GM19452 (cell line): Measurements from ENCODE around the gene TTC7B.

ENCODE experiments used
- ATAC-seq: cut with Tn5 transposase; IDR thresholded peaks from one replicate; pipeline ENCODE4 v1.9.1; 2021; ENCODE audit not compliant: unreplicated experiment

TTC7B gene

GRCh38 chr14:90677484-90678050, 138.7 kb downstream of the TTC7B start:
- ATAC-seq: no peak

DNA sequence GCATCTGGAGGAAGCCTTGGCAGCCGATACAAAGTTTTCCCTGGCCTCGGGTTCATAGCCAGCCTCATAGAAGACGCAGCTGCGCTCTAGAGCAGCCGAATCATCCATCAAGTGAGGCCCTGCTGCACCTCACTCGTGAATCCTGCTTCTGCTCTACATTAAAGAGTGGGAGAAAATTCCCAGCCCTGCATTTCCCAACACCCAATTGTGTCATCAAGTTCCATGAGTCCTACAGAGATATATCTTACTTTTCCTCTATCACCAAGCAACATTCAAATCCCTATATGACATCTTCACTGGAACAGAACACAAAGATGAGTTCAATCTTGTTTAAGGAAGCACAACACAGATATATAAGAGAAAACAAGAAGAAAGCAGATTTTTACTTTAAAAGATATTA, 139.3 kb downstream of the TTC7B start:
- no peak for ATAC-seq

- no peak for ATAC-seq
Measured at GRCh38 chr14:90676356-90676755, 139.9 kb downstream of the TTC7B start.

GRCh38 chr14:90675399-90675798, 140.8 kb downstream of the TTC7B start:
- no peak for ATAC-seq

DNA sequence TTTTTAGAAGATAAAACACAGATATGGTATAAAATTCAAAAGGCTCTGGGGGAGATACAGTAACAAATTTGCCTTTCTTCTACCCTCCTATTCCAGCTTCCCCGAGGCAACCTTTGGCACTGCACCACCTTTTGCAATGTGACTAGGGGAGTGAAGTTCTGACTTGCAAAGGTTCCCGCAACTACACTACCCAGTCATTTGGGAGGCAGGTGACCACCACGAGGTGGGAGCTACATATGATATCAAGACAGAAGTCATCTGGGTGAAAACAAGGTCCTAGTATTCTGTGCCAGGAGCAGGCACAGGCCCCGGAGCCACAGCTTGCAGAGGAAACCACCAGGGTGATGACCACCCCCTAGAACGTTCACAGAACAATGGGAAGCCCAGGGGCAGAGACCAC, 141.5 kb downstream of the TTC7B start:
- no peak for ATAC-seq

DNA sequence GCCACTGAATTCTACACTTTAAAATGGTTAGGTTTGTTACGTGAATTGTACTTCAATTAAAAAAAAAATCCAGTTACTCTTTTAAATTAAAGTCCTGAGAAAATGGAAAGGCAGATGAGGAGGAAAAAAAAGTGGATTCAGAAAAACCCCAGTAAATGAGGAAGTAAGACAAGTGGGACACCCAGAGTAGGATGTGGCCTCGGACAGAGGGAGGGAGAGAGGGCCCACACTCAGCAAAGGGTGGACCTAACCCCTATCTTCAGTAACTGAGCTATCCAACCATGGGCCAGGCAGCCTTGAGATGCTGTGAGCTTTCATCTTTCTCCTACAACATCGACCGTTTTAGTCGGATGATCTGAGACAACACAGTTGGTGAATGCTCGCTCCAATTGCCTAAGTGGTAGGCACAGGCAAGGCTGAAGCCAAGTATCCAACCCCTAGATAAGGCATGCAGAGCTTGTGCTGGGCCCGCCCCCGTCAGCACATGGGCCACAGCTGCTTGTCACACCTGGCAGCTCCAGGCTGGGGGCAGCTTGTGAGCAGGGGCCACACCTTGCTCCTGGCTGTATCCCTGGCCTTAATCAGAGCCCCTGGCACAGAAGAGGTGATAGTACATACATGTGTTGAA, 142.1 kb downstream of the TTC7B start:
- no peak for ATAC-seq

DNA sequence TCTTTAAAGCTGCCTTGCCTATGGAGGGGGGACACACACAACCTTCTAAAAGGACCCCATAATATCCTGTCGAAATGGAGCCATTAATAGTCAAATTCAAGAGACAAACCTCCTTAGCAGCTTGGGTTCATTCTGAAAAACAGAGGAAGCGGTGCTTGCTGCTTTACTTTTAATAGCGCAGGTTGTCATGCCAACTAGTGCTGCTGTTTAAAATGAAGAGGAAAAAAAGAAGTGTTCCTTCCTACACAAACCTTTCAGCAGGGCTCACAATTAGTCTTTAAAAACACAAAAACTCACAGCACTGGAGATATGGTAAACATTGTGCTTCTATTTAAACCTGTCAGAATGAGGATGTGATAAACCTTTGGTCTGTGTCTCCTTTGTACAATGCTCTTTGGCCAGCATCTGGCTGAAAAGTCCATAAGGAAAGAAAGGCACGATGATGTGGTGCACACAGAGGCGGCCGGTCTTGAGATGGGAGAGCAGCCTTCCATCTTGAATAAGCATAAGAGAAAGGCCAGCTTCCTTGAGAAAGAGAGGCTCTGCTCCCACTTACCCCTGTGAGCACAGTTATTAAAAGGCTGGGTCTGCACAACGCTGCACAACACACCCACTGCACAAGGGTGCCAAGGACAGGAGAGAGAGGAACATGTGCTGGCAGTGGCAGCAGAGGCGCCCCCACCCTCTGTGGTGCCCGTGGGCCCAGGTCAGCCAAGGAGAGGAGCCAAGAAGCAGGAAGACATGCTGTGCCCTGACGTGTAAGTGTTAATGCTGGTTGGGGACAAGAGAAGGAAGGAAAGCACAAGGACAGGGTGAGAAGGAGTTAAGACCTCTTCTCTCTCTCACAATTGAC, 144.6 kb downstream of the TTC7B start:
- ATAC-seq: no peak

DNA sequence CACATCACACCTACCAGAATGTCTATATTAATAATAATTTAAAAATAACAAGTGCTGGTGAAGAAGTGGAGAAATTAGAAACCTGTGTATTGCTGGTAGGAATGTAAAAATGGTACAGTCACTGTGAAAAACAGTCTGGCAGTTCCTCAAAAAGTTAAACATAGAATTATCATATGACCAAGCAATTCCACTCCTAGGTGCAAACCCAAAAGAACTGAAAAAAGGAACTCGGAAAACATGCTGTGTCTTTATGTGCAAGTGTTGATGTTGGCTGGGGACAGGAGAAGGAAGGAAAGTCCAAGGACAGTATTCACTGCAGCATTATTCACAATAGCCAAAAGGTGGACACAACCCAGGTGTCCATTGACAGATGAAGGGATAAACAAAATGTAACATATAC, 146.5 kb downstream of the TTC7B start:
- ATAC-seq: no peak

- ATAC-seq: no peak
Measured at GRCh38 chr14:90666571-90666970, 149.7 kb downstream of the TTC7B start.

GRCh38 chr14:90665321-90666000, 150.8 kb downstream of the TTC7B start:
- ATAC-seq: no peak

GRCh38 chr14:90664911-90665310, 151.3 kb downstream of the TTC7B start:
- no peak for ATAC-seq

DNA sequence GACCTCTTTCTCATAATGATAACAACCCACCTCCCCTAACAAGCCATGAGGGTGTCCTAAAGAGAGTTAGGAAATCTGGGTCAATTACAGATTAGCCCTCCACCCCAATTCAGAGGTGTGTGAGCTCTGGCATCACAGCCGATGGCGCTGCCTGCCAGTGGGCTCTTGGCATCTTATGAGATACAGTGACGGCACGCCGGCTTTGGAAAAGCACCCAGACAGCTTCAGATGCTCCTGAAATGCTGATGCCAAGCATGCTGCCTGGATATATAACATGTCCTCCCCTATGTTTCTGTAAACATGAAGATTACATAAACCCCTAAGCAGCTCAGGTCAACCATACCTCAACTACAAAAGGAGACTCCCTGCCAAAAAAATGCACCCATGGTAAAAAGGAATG, 152.6 kb downstream of the TTC7B start:
- ATAC-seq: no peak

GRCh38 chr14:90663140-90663539, 153.1 kb downstream of the TTC7B start:
- ATAC-seq: no peak

GRCh38 chr14:90661866-90662265, 154.4 kb downstream of the TTC7B start:
- no peak for ATAC-seq

DNA sequence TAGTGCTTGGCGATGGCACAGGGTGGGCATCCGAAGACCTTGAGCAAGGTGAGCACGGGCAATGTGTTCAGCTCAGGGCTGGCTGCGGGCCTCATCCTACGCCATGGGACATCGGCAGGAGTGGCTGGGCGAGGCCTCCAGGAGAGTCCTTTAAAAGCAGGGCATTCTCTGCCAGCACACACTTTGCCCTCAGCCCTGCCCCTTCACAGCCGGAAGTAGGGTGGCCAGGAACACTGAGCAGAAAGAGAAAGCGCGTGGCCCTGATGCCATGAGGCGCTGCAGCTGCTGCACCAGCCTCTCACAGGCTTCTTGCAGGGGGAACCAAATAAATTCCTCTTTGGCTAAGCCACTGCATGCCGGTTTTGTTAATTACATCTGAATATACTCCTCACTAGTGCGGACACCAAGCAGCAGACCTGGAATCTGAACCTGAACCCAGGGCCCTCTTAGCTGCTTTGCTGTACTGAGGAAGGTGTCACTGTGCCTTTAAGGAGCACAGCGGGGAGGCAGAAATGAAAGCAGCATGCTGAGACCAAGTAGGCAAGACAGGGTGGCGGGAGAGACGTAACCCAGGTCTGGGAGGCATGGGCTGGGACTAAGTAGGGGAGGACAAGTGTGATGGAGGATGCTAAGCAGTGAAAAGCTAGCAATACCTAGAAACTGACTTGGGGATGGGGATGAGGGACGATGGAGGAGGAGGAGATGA, 155.2 kb downstream of the TTC7B start:
- no peak for ATAC-seq

GRCh38 chr14:90659156-90659555, 157.1 kb downstream of the TTC7B start:
- no peak for ATAC-seq

DNA sequence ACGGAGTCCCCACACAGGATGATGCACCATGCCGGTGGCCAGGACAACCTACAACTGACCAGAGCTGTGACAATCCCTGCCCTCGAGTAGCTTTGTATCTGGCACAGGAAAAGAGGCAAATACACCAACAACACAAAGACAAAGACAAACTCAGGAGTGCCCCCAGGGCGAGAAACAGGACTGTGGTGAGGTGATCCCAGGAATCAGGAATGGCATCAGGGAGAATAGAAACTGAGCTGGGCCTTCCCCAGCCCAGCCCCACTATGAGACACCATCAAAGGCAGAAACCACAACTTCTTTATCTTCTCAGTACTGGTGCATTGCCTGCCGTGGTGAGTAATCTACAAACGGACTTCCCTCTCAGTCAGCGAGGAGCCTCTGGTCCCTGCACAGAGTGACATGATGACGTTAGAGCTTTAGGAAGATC, 157.7 kb downstream of the TTC7B start:
- ATAC-seq: no peak

GRCh38 chr14:90656973-90657372, 159.3 kb downstream of the TTC7B start:
- no peak for ATAC-seq

DNA sequence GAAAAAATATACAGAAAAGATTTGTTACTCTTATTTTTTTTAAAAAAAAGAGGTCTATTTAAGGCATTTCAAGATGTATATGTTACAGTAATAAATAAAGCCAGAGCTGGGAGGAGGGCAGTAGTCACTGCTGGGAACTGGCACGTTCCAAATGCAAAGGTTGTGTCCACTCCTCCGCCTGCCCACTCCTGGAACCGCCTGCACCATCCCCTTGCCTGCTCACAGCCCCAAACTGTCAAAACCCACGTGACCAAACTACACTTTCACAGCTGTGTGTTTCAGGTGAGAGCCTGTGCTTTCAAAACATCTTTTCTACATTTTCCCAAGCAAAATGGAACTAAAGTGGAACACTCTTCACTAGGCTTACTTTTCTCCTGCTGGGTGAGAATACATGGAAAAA, 160.4 kb downstream of the TTC7B start:
- no peak for ATAC-seq

DNA sequence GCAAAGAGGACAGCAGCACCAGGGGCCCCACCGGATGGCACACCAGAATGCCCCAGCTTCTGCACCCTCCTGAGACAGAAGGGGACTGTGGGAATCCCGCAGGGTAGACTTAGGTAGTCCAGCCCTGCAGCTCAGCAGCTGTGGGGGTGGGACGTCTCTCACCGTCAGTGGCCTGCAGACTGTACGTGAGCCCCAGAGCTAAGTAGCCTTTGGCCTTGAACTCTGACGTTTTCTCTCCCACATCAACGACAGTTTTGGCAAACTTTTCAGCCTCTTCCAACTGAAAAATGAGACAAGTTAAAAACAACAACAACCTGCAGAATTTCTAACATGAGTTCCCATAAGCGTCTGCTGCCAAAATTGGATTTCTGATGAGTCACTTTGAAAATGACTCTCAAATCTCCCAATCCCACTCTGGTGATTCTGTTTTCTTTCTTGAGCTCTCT, 161.4 kb downstream of the TTC7B start:
- ATAC-seq: no peak

- no peak for ATAC-seq
Measured at GRCh38 chr14:90652626-90653025, 163.6 kb downstream of the TTC7B start.
